Measurements from ENCODE around the gene VAV3.

Gene VAV3

DNA sequence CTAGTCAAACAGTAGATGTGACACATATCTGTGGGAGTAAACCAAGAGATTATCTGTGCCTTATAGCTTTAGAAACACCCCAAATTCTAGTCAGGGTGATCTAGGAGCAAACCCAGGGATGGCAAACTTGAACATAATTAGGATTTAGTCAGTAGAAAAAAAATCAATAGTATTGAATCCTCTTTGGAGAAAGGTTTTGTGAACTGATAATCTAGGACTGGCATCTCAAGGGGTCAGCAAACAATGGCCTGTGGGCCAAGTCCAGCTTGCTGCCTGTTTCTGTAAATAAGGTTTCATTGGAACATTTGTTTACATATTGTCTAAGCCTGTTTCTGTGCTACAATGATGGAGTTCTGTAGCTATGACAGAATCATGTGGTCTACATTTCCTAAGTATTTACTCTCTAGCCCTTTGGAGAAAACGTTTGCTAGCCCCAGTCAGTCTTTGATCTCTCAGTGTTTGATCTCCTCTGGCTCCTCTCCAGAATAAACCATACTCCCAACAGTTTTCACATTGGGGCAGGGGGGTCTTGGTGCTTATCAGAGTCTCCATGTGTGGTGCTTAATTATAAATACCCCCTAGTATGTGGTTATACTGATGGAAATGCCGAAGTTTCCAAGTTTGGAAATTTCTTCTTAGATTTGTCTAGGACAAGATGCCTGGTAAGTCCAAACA, 438.3 kb downstream of the VAV3 start:
- no peak for DNase-seq

DNA sequence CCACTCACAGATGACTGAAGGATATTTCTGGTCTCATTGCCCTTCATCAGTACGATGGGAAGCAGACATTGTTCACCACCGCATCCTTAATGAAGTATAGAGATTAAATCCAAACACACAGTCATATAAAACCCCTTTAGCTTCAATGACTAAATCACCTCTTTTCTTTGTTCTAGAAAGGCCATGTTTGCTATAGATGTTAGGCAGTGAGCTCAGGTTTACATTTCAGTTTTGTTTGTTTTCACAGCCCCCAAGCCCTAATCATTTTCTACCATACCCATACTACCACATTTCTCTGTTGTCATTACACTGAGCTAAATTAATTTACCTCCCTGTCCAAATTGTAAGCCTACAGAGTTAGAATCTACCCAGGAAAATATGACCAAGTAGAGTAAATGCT, 439.0 kb downstream of the VAV3 start:
- DNase-seq, result no peak

DNA sequence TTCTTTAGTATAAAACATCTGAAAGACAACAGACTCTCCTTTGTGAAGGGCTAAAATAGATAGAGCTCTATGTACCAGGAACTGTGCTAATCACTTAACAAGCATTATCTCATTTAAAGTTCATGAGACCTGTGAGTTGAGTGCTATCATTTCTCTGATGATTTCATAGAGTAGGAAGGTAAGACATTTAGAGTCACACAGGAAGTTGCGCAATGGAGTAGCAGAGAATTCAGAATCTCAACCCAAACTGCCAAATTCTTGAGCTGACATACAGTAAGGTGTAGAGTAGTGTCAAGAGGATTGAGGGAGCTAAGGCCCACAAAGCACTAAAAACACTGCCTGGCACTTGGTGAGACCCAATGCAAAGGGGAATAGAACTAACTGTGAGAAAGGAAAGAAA, 439.8 kb downstream of the VAV3 start:
- no peak for DNase-seq

DNA sequence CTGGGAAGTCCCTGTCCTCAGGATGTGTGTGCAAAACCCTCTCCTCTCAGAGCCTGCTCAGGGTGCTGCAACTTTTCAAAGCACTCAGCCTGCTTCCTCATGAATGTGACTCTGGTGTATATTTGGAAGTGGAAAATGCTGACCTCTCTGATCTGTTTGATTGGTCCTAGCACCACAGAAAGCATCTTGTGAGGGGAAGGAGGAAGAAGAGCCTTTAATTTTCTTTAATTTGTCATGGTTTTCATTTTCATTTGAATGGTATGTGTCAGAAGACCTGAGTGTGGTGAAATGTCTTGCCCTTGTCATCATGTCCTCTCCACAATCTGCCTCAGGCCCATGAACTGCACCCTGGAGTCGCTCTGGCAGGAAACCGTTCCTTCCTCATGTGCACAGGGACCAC, 440.7 kb downstream of the VAV3 start:
- DNase-seq, result no peak

DNA sequence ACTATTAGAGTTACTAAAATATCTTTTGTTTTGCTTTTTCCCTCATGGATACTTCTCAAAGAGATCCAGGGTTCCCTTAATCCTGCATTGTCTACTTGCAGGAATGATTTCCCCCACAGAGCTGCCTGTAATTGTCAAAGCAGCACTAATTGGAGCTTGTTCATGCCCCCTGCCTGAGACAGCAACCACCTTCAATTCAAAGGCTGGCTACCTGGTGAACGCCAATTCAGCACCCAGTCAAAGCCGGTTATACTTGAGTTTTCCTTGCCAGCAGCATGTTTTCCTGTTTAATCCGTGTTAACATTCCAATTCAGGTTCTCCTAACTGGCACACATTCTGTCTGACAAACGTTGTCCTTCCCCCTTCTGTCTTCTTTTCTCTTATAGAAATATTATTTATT, 441.2 kb downstream of the VAV3 start:
- DNase-seq, result no peak

DNA sequence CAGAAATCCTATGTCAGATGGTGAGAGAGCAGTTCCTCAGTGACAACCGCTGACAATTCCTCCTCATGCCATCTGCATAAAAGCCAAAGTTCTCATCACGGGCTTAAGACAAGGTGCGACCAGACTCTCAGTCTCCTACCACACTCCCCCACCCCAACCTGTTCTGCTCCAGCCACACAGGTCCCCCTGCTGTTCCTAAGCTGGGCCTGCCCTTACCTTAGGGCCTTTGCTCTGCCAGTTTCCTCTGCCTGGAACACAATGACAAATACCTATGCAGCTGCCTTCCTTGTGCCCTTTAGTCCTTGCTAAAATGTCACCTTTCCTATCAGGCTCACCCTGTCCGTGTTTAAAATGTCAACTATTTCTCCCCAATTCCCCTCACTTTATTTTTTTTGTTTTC, 441.9 kb downstream of the VAV3 start:
- DNase-seq, result no peak

Measured in femur (tissue), 1 donor.